Type B pancreatic cell (in vitro differentiated cells): ENCODE data around the gene LHFPL2. TPM values are rescaled to one million over a fixed set of nuclear protein-coding genes. Genes with fewer than 3 reads are reported as not detected.
A peak's percentile ranks its signal among the peaks of the same experiment; 100 is the strongest.

Experiments
- DNase-seq: peaks from one replicate; pipeline ENCODE4 v3.0.0; 2021; ENCODE audit warnings: mixed read lengths; ENCODE audit not compliant: unreplicated experiment; ENCODE audit errors: extremely low spot score
- H3K27ac Mint-ChIP-seq: 2 replicates; pipeline ENCODE4 v1.8.0; 2021; ENCODE audit warnings: mild to moderate bottlenecking, mixed read lengths
- H3K27me3 Mint-ChIP-seq: 2 replicates; pipeline ENCODE4 v1.8.0; 2021; ENCODE audit warnings: mixed read lengths
- H3K36me3 Mint-ChIP-seq: 2 replicates; pipeline ENCODE4 v1.8.0; 2021; ENCODE audit warnings: mixed read lengths
- H3K4me1 Mint-ChIP-seq: one replicate; pipeline ENCODE4 v1.8.0; 2021; ENCODE audit warnings: mixed read lengths; ENCODE audit not compliant: unreplicated experiment
- H3K4me3 Mint-ChIP-seq: 2 replicates; pipeline ENCODE4 v1.8.0; 2021; ENCODE audit warnings: mild to moderate bottlenecking, mixed read lengths
- H3K9me3 Mint-ChIP-seq: 2 replicates; pipeline ENCODE4 v1.8.0; 2021; ENCODE audit warnings: mixed read lengths
- total RNA-seq: library from RNA; stranded (reverse); gene quantifications from 2 replicates; pipeline ENCODE4 v1.2.1, GENCODE V29; 2021; ENCODE audit warnings: low replicate concordance
- TF ChIP-seq, protein P1 (sequence below): fragments of 200-600 bp; sonication (generic); conservative IDR thresholded peaks from 2 replicates; pipeline ENCODE4 v1.5.0; 2021; ENCODE audit warnings: antibody characterized with exemption, mild to moderate bottlenecking

Gene LHFPL2
- total RNA-seq, 1 donor from 2014 or later, result 35.3 TPM

DNA sequence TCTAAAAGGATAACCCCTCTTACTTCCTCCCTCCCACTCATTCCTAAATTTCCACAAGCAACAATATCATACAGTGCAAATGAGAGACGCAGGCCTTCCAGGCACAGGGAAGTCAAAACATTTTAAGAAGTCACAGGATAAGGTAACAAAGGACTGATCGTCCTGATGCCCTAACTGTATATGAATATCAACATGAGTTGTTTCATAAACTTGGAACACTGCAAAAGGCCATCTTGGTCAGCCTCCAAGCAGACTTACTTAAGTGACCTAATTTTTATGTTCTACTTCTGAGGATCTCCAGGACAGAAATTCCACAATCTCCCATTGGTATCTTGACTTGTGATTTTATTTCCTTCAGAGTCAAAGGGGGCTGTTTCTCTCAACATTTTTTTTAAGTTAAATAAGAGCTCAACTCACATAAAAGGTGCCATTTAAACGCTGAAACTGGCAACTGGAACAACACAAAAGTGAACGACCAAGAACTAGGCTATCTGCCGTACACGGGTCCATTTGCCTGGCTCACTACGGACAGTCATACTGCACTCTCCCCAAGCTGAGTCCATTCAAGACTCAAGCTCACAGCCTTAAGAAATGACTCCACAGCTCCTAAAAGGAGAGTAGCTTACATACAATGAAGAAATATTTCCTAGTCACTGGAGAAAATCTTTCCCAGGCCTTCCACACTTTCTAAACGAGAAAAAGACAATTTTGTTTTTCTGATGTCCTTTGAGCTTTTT lies 71.3 kb downstream of the LHFPL2 start:
- Mint-ChIP-seq H3K9me3 (peaks cover 4% of the 10 kb centered on the region), H3K27ac (peak overlapping the region; percentile 0), H3K4me3 (no peak overlapping the region), H3K36me3 (peaks cover 5% of the 10 kb centered on the region), H3K4me1 (peaks cover 44% of the 10 kb centered on the region), H3K27me3 (no peaks in the 10 kb centered on the region)
- no peak for DNase-seq
- TF ChIP-seq, protein P1, sequence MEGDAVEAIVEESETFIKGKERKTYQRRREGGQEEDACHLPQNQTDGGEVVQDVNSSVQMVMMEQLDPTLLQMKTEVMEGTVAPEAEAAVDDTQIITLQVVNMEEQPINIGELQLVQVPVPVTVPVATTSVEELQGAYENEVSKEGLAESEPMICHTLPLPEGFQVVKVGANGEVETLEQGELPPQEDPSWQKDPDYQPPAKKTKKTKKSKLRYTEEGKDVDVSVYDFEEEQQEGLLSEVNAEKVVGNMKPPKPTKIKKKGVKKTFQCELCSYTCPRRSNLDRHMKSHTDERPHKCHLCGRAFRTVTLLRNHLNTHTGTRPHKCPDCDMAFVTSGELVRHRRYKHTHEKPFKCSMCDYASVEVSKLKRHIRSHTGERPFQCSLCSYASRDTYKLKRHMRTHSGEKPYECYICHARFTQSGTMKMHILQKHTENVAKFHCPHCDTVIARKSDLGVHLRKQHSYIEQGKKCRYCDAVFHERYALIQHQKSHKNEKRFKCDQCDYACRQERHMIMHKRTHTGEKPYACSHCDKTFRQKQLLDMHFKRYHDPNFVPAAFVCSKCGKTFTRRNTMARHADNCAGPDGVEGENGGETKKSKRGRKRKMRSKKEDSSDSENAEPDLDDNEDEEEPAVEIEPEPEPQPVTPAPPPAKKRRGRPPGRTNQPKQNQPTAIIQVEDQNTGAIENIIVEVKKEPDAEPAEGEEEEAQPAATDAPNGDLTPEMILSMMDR, result no peak

DNA sequence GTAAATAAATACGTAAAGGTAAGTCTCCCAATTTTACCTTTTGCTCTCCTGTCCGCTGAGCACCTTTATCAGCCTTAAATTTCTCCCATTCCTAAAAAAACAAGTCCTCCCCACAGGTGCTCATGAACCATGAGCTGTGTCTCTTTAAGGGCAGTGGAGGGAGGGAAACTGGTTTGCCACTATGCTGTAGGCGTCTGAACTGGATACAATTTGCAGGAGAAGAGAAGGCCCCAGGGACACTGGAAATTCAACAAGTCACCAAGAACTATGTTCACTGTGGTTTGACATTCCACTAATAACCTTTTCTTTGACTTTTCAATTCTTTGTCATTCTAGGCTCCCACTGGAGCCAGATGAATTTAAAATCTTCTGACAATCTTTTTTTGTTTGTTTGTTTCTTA lies 72.2 kb downstream of the LHFPL2 start:
- peaks cover 5% of the 10 kb centered on the region for H3K36me3 Mint-ChIP-seq
- H3K4me3 Mint-ChIP-seq, result no peak overlapping the region
- no peaks in the 10 kb centered on the region for H3K27me3 Mint-ChIP-seq
- peaks cover 4% of the 10 kb centered on the region for H3K9me3 Mint-ChIP-seq
- no peak for DNase-seq
- H3K27ac Mint-ChIP-seq, result peak overlapping the region; percentile 0
- TF ChIP-seq, protein P1, result no peak
- H3K4me1 Mint-ChIP-seq, result peaks cover 44% of the 10 kb centered on the region

DNA sequence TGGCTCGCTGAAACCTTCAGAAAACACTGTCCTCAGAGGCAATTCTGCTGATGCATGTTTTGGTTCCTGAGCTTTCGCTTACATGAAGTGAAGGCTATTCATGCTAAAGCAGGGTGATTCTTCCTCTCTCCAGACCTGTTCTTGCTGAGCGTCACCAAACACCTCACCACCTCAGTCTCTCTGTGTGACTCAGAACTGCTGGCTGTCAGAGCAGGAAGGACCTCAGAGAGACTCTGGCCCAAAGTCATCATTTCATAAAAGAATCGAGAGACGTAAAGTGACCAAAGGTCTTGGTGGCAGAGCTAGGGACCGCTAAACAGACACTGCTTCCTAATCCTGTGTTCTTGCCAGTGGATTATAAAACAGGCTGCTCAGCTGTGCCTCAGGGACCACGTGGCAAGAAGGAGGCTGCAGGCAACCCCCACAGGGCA lies 73.8 kb downstream of the LHFPL2 start:
- H3K27me3 Mint-ChIP-seq, result no peaks in the 10 kb centered on the region
- DNase-seq, result no peak
- H3K36me3 Mint-ChIP-seq, result peaks cover 5% of the 10 kb centered on the region
- H3K27ac Mint-ChIP-seq, result no peak overlapping the region
- H3K9me3 Mint-ChIP-seq, result peaks cover 4% of the 10 kb centered on the region
- TF ChIP-seq, protein P1, result no peak
- peak overlapping the region; percentile 40 for H3K4me3 Mint-ChIP-seq
- peaks cover 49% of the 10 kb centered on the region for H3K4me1 Mint-ChIP-seq

DNA sequence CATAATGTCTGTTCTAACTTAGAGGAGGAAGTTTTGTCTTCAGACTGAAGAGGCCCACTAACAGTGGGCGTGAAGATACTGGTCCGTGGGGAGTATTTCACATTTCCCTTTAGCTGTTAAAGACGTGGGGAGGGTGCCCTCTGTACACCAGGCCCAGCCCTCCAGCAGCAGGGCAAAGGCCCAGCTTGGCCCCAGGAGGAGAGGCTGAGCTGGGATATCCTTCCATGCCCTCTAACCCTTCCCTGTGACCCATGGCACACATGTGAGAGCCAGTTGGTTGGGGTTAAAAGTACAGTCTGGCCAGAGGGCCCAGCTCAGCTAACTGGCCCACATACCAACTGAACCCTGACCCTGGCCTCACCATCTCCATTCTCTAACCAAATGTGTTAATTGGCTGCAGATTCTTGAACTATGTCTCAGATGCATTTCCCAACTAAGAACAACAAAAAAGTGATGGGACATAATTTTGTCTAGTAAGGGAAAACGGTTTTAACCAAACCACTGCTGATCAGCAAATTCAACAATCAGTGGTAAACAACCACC lies 74.4 kb downstream of the LHFPL2 start:
- H3K4me3 Mint-ChIP-seq, result no peak overlapping the region

DNA sequence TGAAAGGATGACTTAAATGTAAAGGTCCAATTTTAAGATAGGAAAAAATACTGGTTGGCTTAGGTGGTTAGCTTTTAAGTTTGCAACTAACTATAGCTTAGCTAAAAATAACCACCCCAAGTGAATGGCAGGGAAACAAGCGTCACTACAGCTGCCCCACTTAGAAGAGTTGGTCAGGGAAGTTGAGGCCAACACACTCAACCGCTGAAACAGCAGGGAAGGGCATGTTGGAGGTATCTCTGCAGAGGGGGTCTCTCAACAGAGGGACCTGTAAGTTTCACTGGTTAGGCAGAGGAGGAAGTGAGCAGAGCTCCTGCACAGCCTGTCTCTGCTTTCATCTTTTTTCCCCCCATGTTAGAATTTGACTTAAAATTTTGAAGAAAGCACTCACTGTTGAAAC lies 75.3 kb downstream of the LHFPL2 start:
- Mint-ChIP-seq H3K27me3 (no peaks in the 10 kb centered on the region), H3K9me3 (no peaks in the 10 kb centered on the region), H3K27ac (no peak overlapping the region), H3K4me3 (no peak overlapping the region), H3K4me1 (peaks cover 57% of the 10 kb centered on the region), H3K36me3 (peaks cover 5% of the 10 kb centered on the region)
- TF ChIP-seq, protein P1, result no peak
- DNase-seq, result no peak

More for the DNA sequence above, 74.4 kb downstream of the LHFPL2 start:
- Mint-ChIP-seq H3K36me3 (peaks cover 5% of the 10 kb centered on the region), H3K27ac (no peak overlapping the region), H3K9me3 (peaks cover 4% of the 10 kb centered on the region), H3K4me1 (peaks cover 55% of the 10 kb centered on the region), H3K27me3 (no peaks in the 10 kb centered on the region)
- TF ChIP-seq, protein P1, result no peak
- no peak for DNase-seq
